SJCRH30 (cell line): ENCODE measurements around the gene OPCML. TPM values are rescaled to one million over a fixed set of nuclear protein-coding genes. Genes with fewer than 3 reads are reported as not detected.

ENCODE experiments used
- DNase-seq, 2 experiments: peaks; one replicate each; pipeline ENCODE4 v3.0.0-alpha.2; 2015 to 2020
- H3K27ac ChIP-seq: fragments of 250-450 bp; sonication (Bioruptor Pico); 2 replicates; pipeline ENCODE4 v1.5.1; 2020; ENCODE audit warnings: mild to moderate bottlenecking, moderate library complexity
- H3K27me3 ChIP-seq: fragments of 250-450 bp; sonication (Bioruptor Pico); 2 replicates; pipeline ENCODE4 v1.5.1; 2020; ENCODE audit warnings: mild to moderate bottlenecking, moderate library complexity
- H3K36me3 ChIP-seq: fragments of 250-450 bp; sonication (Bioruptor Pico); 2 replicates; pipeline ENCODE4 v1.5.1; 2020; ENCODE audit warnings: mild to moderate bottlenecking, moderate library complexity
- H3K4me1 ChIP-seq: fragments of 250-450 bp; sonication (Bioruptor Pico); 2 replicates; pipeline ENCODE4 v1.5.1; 2020; ENCODE audit warnings: mild to moderate bottlenecking, moderate library complexity
- H3K4me3 ChIP-seq: fragments of 250-450 bp; sonication (Bioruptor Pico); 2 replicates; pipeline ENCODE4 v1.5.1; 2020; ENCODE audit warnings: mild to moderate bottlenecking, moderate library complexity
- H3K9me3 ChIP-seq: fragments of 250-450 bp; sonication (Bioruptor Pico); replicated peaks from 2 replicates; pipeline ENCODE4 v1.5.1; 2020; ENCODE audit warnings: mild to moderate bottlenecking, moderate library complexity
- total RNA-seq: library from RNA; depleted of rRNA; stranded (reverse); fragments of >200 nt; shearing (Covaris generic); gene quantifications from 2 replicates; pipeline ENCODE4 v1.2.3, GENCODE V29; 2014

The OPCML gene
- total RNA-seq, 1 experiment from 2014 or later: not detected

DNA sequence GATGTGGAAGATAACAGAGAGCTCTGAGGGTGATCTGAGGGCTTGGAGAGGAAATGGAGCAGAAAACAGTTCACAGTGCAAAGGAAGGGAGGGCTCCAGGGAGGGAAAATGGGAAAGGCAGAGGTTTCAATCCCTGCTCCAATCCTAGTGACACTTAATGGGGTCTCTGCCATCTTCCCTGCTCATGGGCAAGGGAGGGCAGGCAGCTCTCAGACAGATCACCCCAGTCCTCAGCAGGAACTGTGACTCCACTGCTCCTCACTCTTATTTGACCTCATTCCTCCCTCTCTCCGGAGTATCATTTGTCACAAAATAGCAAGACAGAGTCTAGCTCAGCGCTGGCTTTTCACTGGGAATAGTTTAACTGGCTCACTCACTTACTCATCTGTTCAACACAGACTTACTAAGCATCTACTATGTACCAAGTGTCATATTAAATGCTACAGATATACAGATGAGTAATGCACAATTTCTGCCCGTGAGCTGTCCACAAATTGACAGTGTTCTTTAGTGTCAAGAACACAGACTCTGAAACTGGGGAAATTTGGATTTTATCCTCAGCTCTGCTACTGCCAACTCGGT, 817.4 kb downstream of the OPCML start:
- H3K4me3 ChIP-seq: no peak overlapping the region
- no peak overlapping the region for H3K27ac ChIP-seq
- no peak for DNase-seq
- no peaks in the 10 kb centered on the region for H3K4me1 ChIP-seq
- no peaks in the 10 kb centered on the region for H3K27me3 ChIP-seq
- no peaks in the 10 kb centered on the region for H3K36me3 ChIP-seq
- no peaks in the 10 kb centered on the region for H3K9me3 ChIP-seq

GRCh38 chr11:132712466-132712865, 819.8 kb downstream of the OPCML start:
- H3K4me1 ChIP-seq: no peaks in the 10 kb centered on the region
- no peaks in the 10 kb centered on the region for H3K27me3 ChIP-seq
- H3K4me3 ChIP-seq: no peak overlapping the region
- no peaks in the 10 kb centered on the region for H3K36me3 ChIP-seq
- DNase-seq: no peak
- no peak overlapping the region for H3K27ac ChIP-seq
- H3K9me3 ChIP-seq: no peaks in the 10 kb centered on the region

GRCh38 chr11:132704781-132705375, 827.4 kb downstream of the OPCML start:
- Histone ChIP-seq H3K4me3 (no peak overlapping the region), H3K4me1 (no peaks in the 10 kb centered on the region), H3K27ac (no peak overlapping the region), H3K27me3 (no peaks in the 10 kb centered on the region), H3K9me3 (no peaks in the 10 kb centered on the region), H3K36me3 (no peaks in the 10 kb centered on the region)
- no peak for DNase-seq

GRCh38 chr11:132692891-132693290, 839.4 kb downstream of the OPCML start:
- Histone ChIP-seq H3K36me3 (no peaks in the 10 kb centered on the region), H3K27me3 (no peaks in the 10 kb centered on the region), H3K27ac (no peak overlapping the region), H3K4me1 (no peaks in the 10 kb centered on the region), H3K4me3 (no peak overlapping the region), H3K9me3 (no peaks in the 10 kb centered on the region)
- DNase-seq: no peak

DNA sequence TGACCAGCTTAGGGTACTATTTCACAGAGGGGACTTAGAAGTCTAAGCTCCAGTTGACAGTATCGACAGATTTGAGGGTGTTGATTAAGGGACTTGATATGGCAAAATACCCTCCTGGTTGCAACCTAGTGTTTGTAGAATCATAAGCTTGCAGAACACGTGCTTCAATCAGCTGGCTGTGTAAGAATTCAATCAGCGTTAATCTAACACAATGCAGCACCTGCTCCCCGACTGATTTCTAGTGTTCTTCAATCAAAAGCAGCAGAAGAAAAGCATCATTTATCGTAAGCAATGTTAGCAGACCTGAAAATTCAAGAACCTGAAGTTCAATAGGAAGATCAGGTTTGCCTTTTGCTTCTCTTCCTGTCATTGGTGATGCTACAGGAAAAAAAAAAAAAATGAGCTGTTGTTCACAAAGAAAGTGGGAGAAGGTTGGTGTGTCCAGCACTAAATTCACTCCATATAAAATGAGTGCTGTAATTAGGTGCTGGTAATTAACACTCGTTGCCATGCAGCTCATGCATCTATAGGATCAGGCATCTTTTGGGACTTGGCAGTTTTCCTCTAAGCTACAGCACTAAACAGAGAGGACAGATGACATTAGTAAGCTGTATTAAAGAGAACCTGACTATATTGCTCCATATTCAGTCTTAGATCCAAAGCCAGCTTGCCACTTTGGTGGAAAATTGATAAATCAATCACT, 840.3 kb downstream of the OPCML start:
- H3K36me3 ChIP-seq: no peaks in the 10 kb centered on the region
- no peak overlapping the region for H3K27ac ChIP-seq
- no peak for DNase-seq
- H3K9me3 ChIP-seq: no peaks in the 10 kb centered on the region
- no peak overlapping the region for H3K4me3 ChIP-seq
- H3K4me1 ChIP-seq: no peaks in the 10 kb centered on the region
- H3K27me3 ChIP-seq: no peaks in the 10 kb centered on the region

GRCh38 chr11:132686886-132687285, 845.4 kb downstream of the OPCML start:
- H3K27ac ChIP-seq: no peak overlapping the region
- no peaks in the 10 kb centered on the region for H3K4me1 ChIP-seq
- no peaks in the 10 kb centered on the region for H3K9me3 ChIP-seq
- H3K36me3 ChIP-seq: no peaks in the 10 kb centered on the region
- DNase-seq: no peak
- no peak overlapping the region for H3K4me3 ChIP-seq
- no peaks in the 10 kb centered on the region for H3K27me3 ChIP-seq

- DNase-seq: no peak
- Histone ChIP-seq H3K36me3 (no peaks in the 10 kb centered on the region), H3K4me3 (no peak overlapping the region), H3K27ac (no peak overlapping the region), H3K27me3 (no peaks in the 10 kb centered on the region), H3K9me3 (no peaks in the 10 kb centered on the region), H3K4me1 (no peaks in the 10 kb centered on the region)
Observed at GRCh38 chr11:132685174-132685611, 847.1 kb downstream of the OPCML start.

DNA sequence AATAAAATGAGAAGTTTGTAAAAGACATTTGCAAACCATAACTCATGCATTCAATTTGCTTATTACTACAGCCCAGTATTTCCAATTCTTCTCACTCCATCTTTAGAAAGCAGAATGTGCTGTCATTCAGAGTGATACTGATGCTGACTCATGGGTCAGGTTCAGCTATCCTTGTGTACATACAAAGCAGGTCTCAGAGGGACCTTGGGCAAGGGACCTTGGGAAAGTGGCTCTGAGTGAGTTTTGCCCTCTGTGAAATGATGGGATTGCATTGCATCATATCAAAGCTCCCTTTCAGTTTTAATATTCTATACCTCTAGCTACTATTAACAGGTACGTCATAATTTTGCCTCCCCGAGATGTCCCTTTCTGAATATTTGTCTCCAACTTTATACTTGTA, 848.7 kb downstream of the OPCML start:
- H3K27ac ChIP-seq: no peak overlapping the region

DNA sequence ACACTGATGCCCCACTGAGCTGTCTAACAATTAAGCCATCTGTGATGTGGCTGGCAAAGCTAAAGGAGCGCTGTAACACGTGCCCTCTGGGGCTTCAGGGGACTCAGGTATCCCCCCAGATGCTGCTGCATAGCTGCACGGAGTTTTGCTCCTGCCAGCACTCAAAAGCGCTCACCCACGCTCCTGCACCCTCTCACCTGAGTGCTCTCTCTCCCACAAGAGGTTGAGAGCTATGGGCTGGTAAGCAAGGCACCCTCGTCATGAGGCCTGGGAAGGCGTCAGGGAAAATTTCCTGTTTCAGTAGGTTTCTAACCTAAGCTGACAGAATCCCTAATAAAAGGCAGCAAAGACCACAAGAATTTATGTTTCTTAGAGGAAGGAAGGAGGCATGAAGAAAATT, 850.3 kb downstream of the OPCML start:
- Histone ChIP-seq H3K27me3 (no peaks in the 10 kb centered on the region), H3K9me3 (no peaks in the 10 kb centered on the region), H3K36me3 (no peaks in the 10 kb centered on the region), H3K4me3 (no peak overlapping the region), H3K27ac (no peak overlapping the region), H3K4me1 (no peaks in the 10 kb centered on the region)
- DNase-seq: no peak

More for the DNA sequence above, 848.7 kb downstream of the OPCML start:
- Histone ChIP-seq H3K36me3 (no peaks in the 10 kb centered on the region), H3K4me1 (no peaks in the 10 kb centered on the region), H3K27me3 (no peaks in the 10 kb centered on the region), H3K9me3 (no peaks in the 10 kb centered on the region), H3K4me3 (no peak overlapping the region)
- no peak for DNase-seq

DNA sequence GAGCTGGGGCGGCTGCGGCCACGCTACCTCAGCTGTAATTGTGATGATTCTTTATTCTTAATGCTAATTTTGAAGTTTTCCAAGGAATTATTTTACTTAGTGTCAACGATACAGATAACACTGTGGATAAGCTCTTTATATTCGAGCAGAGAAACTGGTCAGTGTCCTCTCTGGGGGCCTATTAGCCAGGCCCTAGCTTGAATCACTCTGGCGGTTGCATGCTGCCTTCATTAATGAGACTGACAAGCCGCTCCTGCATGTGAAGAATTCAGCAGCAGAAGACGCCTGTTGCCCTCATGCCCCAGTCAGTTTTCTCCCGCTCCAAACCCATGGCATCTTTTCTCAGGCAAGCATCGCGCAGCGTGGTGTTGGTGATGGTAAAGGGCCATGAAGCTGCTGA, 851.7 kb downstream of the OPCML start:
- Histone ChIP-seq H3K27ac (no peak overlapping the region), H3K36me3 (no peaks in the 10 kb centered on the region), H3K4me1 (no peaks in the 10 kb centered on the region), H3K9me3 (no peaks in the 10 kb centered on the region), H3K4me3 (no peak overlapping the region), H3K27me3 (no peaks in the 10 kb centered on the region)
- no peak for DNase-seq

DNA sequence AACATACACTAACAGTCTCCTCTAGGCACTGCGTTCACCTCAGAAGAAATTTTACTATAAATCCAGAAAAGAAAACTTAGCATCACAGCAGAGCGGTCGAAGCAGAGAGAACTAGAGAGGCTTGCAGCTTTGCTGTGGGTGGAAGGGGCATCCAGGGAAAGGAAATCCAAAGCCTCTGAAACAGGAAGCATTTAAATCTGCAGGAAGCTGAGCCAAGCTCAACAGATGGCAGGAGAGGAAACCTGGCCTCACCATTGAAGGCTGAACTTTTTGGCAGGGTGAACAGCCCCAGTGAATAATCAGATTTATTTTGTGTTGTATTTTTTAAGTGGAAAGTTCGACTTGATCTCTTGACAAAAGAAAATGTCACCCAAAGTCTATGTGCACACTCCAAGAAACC, 858.1 kb downstream of the OPCML start:
- Histone ChIP-seq H3K9me3 (no peaks in the 10 kb centered on the region), H3K4me1 (no peaks in the 10 kb centered on the region), H3K4me3 (no peak overlapping the region), H3K27ac (no peak overlapping the region), H3K27me3 (no peaks in the 10 kb centered on the region), H3K36me3 (no peaks in the 10 kb centered on the region)
- DNase-seq: no peak

DNA sequence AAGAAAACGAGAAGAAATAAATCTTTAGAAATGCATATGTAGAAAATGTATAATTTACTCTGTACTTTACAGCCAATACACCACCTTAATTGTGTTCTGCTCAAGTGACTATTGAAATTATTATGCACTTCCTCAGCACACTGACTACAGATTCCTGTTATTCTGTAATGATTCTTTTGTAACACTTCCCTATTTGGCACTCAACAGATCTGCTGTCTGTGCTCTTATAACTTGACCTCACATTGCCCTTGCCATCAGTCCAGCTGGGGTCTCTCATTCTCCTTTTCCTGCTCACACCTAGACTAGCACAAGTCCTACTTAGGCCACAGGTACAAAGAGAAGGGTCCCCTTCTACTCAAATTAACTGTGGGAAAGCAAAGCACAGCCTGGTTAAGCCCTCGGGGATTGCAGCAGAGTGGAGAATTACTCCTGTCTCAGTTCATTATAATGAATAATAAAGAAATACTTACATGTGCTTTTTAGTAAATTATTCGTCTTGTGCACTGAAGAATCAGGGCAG, 860.4 kb downstream of the OPCML start:
- Histone ChIP-seq H3K36me3 (no peaks in the 10 kb centered on the region), H3K4me1 (no peaks in the 10 kb centered on the region), H3K9me3 (no peaks in the 10 kb centered on the region), H3K4me3 (no peak overlapping the region), H3K27ac (no peak overlapping the region), H3K27me3 (no peaks in the 10 kb centered on the region)
- no peak for DNase-seq

DNA sequence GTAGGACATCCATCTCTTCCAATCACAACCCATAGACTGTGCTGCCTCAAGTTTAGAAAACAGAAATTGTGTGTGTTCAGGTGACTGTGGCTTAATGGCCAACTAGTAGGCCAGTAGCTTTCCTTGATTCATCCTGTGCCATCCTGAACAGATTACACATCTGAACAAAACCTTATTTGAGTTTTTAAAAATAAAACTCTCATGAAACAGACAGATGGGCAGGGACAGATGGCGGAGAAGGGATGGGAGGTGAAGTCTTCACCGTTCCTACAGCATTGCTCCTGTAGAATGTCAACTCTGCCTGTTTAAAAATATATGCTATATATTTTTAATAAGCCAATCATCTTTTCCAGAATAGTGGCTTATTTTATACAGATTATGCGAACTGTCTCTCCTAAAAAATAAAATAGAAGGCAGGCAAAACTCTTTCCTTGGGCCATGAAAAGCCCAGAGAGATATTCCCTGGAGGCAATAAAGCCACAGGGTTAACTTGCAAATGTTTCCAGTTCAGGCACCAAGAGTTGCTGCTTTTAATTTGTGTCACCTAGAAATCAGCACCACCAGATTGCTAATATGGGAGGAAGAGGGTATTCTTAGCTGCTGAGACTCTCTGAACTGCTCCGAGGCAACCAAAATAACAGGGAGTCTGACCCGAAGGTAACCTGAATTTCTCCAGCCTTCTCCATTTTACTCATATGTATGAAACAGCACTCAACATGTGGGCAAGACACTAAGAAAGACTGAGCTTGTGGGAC, 861.2 kb downstream of the OPCML start:
- H3K27me3 ChIP-seq: no peaks in the 10 kb centered on the region
- H3K27ac ChIP-seq: no peak overlapping the region
- no peaks in the 10 kb centered on the region for H3K9me3 ChIP-seq
- DNase-seq: no peak
- H3K4me3 ChIP-seq: no peak overlapping the region
- H3K4me1 ChIP-seq: no peaks in the 10 kb centered on the region
- no peaks in the 10 kb centered on the region for H3K36me3 ChIP-seq

DNA sequence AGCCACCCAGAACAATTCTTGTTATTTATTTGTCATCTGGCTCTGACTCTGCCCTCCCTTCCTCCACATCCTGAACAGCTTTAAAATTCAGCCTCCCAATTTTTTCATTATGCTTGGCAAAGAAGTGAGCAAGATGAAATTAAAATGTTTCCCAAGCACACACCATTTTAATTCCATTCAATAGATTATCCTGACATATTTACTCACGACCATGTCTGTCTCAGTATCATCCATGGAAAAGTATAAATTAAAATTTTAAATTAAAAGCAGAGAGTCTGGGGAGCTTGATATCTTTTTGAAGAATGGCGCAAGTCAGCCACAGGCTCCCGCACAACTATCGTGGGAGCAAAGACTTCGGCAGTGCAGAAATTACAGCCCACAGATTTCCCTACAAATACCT, 862.4 kb downstream of the OPCML start:
- DNase-seq: no peak
- Histone ChIP-seq H3K9me3 (no peaks in the 10 kb centered on the region), H3K27me3 (no peaks in the 10 kb centered on the region), H3K4me3 (no peak overlapping the region), H3K36me3 (no peaks in the 10 kb centered on the region), H3K4me1 (no peaks in the 10 kb centered on the region), H3K27ac (no peak overlapping the region)

DNA sequence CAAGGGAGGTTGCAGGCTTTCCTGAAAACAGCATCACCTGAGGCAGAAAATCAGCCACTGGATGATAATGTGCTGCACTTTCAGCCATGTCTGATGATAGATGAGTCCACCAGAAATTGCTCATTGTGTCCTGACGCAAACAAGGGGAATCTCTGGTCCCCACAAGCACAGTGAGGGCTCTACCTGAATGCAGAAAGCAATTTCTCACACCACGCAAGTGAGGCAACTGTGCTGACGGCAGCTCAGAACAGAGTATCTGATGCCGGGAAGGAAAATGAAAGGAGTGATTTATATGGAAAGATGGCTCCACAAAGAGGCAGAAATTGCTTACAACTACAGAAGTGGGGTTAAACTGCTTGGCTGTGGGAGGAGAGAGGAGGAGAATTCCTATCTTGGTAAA, 867.1 kb downstream of the OPCML start:
- H3K27me3 ChIP-seq: no peaks in the 10 kb centered on the region

More for the DNA sequence above, 867.1 kb downstream of the OPCML start:
- no peak for DNase-seq
- H3K9me3 ChIP-seq: no peaks in the 10 kb centered on the region
- H3K27ac ChIP-seq: no peak overlapping the region
- H3K4me1 ChIP-seq: no peaks in the 10 kb centered on the region
- no peaks in the 10 kb centered on the region for H3K36me3 ChIP-seq
- H3K4me3 ChIP-seq: no peak overlapping the region
